ENCODE results near the gene KIAA1549. TPM values are rescaled to one million over a fixed set of nuclear protein-coding genes. Genes with fewer than 3 reads are reported as not detected.
A peak's percentile ranks its signal among the peaks of the same experiment; 100 is the strongest.

The KIAA1549 gene
- total RNA-seq, 2 donors from 2014 or later = 0.93 to 1.7 TPM

GRCh38 chr7:138854115-138854645 lies 127.0 kb downstream of the KIAA1549 start:
- Mint-ChIP-seq H3K9me3 (peaks cover 8 to 9% of the 10 kb centered on the region in 2 donors), H3K4me1 (ENCODE audit: low read depth) (peaks cover 11% of the 10 kb centered on the region), H3K27me3 (ENCODE audit: low read depth) (peaks cover 26% of the 10 kb centered on the region), H3K27ac (no peak overlapping the region), H3K36me3 (ENCODE audit: insufficient read depth in 2 of 2) (peaks cover 3 to 4% of the 10 kb centered on the region in 2 donors), H3K4me3 (no peak overlapping the region)
- ATAC-seq (replicated peaks in 1 of 2) (no peak), DNase-seq (no peak)

GRCh38 chr7:138853448-138853847 lies 127.7 kb downstream of the KIAA1549 start:
- peaks cover 3 to 4% of the 10 kb centered on the region in 2 donors for H3K36me3 Mint-ChIP-seq (ENCODE audit: insufficient read depth in 2 of 2)
- H3K4me3 Mint-ChIP-seq = no peak overlapping the region
- no peak overlapping the region for H3K27ac Mint-ChIP-seq
- peaks cover 6 to 9% of the 10 kb centered on the region in 2 donors for H3K9me3 Mint-ChIP-seq
- ATAC-seq (replicated peaks in 1 of 2) (peak; percentile 57 to 78), DNase-seq (peak in 1 of 2 donors; percentile 10)
- H3K4me1 Mint-ChIP-seq (ENCODE audit: low read depth) = peaks cover 11% of the 10 kb centered on the region
- H3K27me3 Mint-ChIP-seq (ENCODE audit: low read depth) = peaks cover 26% of the 10 kb centered on the region

- Mint-ChIP-seq H3K27ac (no peak overlapping the region), H3K4me1 (ENCODE audit: low read depth) (peaks cover 11% of the 10 kb centered on the region), H3K36me3 (ENCODE audit: insufficient read depth in 2 of 2) (peaks cover 2% of the 10 kb centered on the region in 2 donors), H3K4me3 (no peak overlapping the region), H3K9me3 (peaks cover 4 to 7% of the 10 kb centered on the region in 2 donors), H3K27me3 (ENCODE audit: low read depth) (peaks cover 26% of the 10 kb centered on the region)
- no peak for DNase-seq
- no peak for ATAC-seq (replicated peaks in 1 of 2)
Observed at GRCh38 chr7:138852469-138852868, 128.7 kb downstream of the KIAA1549 start.

GRCh38 chr7:138849701-138850100 lies 131.5 kb downstream of the KIAA1549 start:
- no peak for ATAC-seq (replicated peaks in 1 of 2)
- no peak overlapping the region for H3K4me3 Mint-ChIP-seq
- H3K4me1 Mint-ChIP-seq (ENCODE audit: low read depth) = peaks cover 11% of the 10 kb centered on the region
- H3K27me3 Mint-ChIP-seq (ENCODE audit: low read depth) = peaks cover 11% of the 10 kb centered on the region
- H3K9me3 Mint-ChIP-seq = peaks cover 0 to 2% of the 10 kb centered on the region in 2 donors
- no peak for DNase-seq
- no peaks in the 10 kb centered on the region for H3K36me3 Mint-ChIP-seq (ENCODE audit: insufficient read depth in 2 of 2)
- no peak overlapping the region for H3K27ac Mint-ChIP-seq

GRCh38 chr7:138848056-138848980 lies 132.9 kb downstream of the KIAA1549 start:
- no peak overlapping the region for H3K27ac Mint-ChIP-seq
- H3K4me3 Mint-ChIP-seq = no peak overlapping the region
- H3K9me3 Mint-ChIP-seq = peaks cover 0 to 2% of the 10 kb centered on the region in 2 donors
- peaks cover 8% of the 10 kb centered on the region for H3K27me3 Mint-ChIP-seq (ENCODE audit: low read depth)
- no peaks in the 10 kb centered on the region for H3K36me3 Mint-ChIP-seq (ENCODE audit: insufficient read depth in 2 of 2)
- DNase-seq (no peak), ATAC-seq (replicated peaks in 1 of 2) (no peak)
- H3K4me1 Mint-ChIP-seq (ENCODE audit: low read depth) = peaks cover 5% of the 10 kb centered on the region

- Mint-ChIP-seq H3K27me3 (ENCODE audit: low read depth) (peaks cover 8% of the 10 kb centered on the region), H3K4me3 (no peak overlapping the region), H3K27ac (no peak overlapping the region), H3K36me3 (ENCODE audit: insufficient read depth in 2 of 2) (no peaks in the 10 kb centered on the region), H3K9me3 (peaks cover 0 to 2% of the 10 kb centered on the region in 2 donors), H3K4me1 (ENCODE audit: low read depth) (no peaks in the 10 kb centered on the region)
- ATAC-seq (replicated peaks in 1 of 2) (no peak), DNase-seq (no peak)
Observed at GRCh38 chr7:138845711-138846110, 135.5 kb downstream of the KIAA1549 start.

GRCh38 chr7:138843632-138844580 lies 137.3 kb downstream of the KIAA1549 start:
- Mint-ChIP-seq H3K9me3 (no peaks in the 10 kb centered on the region), H3K4me1 (ENCODE audit: low read depth) (no peaks in the 10 kb centered on the region), H3K4me3 (no peak overlapping the region), H3K27ac (no peak overlapping the region), H3K27me3 (ENCODE audit: low read depth) (no peaks in the 10 kb centered on the region), H3K36me3 (ENCODE audit: insufficient read depth in 2 of 2) (no peaks in the 10 kb centered on the region)
- ATAC-seq (replicated peaks in 1 of 2) = no peak
- no peak for DNase-seq

GRCh38 chr7:138842111-138842510 lies 139.1 kb downstream of the KIAA1549 start:
- Mint-ChIP-seq H3K27me3 (ENCODE audit: low read depth) (no peaks in the 10 kb centered on the region), H3K36me3 (ENCODE audit: insufficient read depth in 2 of 2) (no peaks in the 10 kb centered on the region), H3K27ac (no peak overlapping the region), H3K4me1 (ENCODE audit: low read depth) (no peaks in the 10 kb centered on the region), H3K9me3 (no peaks in the 10 kb centered on the region), H3K4me3 (no peak overlapping the region)
- DNase-seq (no peak), ATAC-seq (replicated peaks in 1 of 2) (no peak)

- Mint-ChIP-seq H3K27me3 (ENCODE audit: low read depth) (peaks cover 14% of the 10 kb centered on the region), H3K36me3 (ENCODE audit: insufficient read depth in 2 of 2) (no peaks in the 10 kb centered on the region), H3K9me3 (no peaks in the 10 kb centered on the region), H3K4me3 (no peak overlapping the region), H3K27ac (no peak overlapping the region), H3K4me1 (ENCODE audit: low read depth) (peaks cover 19% of the 10 kb centered on the region)
- ATAC-seq (replicated peaks in 1 of 2) (no peak), DNase-seq (no peak)
Observed at GRCh38 chr7:138838166-138838565, 143.0 kb downstream of the KIAA1549 start.

GRCh38 chr7:138837627-138838026 lies 143.6 kb downstream of the KIAA1549 start:
- DNase-seq = no peak
- Mint-ChIP-seq H3K36me3 (ENCODE audit: insufficient read depth in 2 of 2) (no peaks in the 10 kb centered on the region), H3K4me3 (no peak overlapping the region), H3K9me3 (no peaks in the 10 kb centered on the region), H3K27me3 (ENCODE audit: low read depth) (peaks cover 18% of the 10 kb centered on the region), H3K4me1 (ENCODE audit: low read depth) (peaks cover 19% of the 10 kb centered on the region), H3K27ac (no peak overlapping the region)
- no peak for ATAC-seq (replicated peaks in 1 of 2)

GRCh38 chr7:138835087-138835486 lies 146.1 kb downstream of the KIAA1549 start:
- Mint-ChIP-seq H3K27me3 (ENCODE audit: low read depth) (peaks cover 23% of the 10 kb centered on the region), H3K4me3 (no peak overlapping the region), H3K9me3 (no peaks in the 10 kb centered on the region), H3K4me1 (ENCODE audit: low read depth) (peaks cover 19% of the 10 kb centered on the region), H3K36me3 (ENCODE audit: insufficient read depth in 2 of 2) (no peaks in the 10 kb centered on the region), H3K27ac (no peak overlapping the region)
- DNase-seq (no peak), ATAC-seq (replicated peaks in 1 of 2) (no peak)

- Mint-ChIP-seq H3K27me3 (ENCODE audit: low read depth) (peaks cover 23% of the 10 kb centered on the region), H3K9me3 (no peaks in the 10 kb centered on the region), H3K4me3 (peak overlapping the region in 1 of 2 donors; percentile 18), H3K4me1 (ENCODE audit: low read depth) (peaks cover 19% of the 10 kb centered on the region), H3K36me3 (ENCODE audit: insufficient read depth in 2 of 2) (no peaks in the 10 kb centered on the region), H3K27ac (no peak overlapping the region)
- peak; percentile 3 to 44 for DNase-seq
- ATAC-seq (replicated peaks in 1 of 2) = peak; percentile 56 to 98
Observed at GRCh38 chr7:138834583-138834982, 146.6 kb downstream of the KIAA1549 start.

GRCh38 chr7:138833596-138833995 lies 147.6 kb downstream of the KIAA1549 start:
- DNase-seq = no peak
- no peak overlapping the region for H3K4me3 Mint-ChIP-seq
- ATAC-seq (replicated peaks in 1 of 2) = no peak
- no peaks in the 10 kb centered on the region for H3K9me3 Mint-ChIP-seq
- H3K27me3 Mint-ChIP-seq (ENCODE audit: low read depth) = peaks cover 23% of the 10 kb centered on the region
- no peaks in the 10 kb centered on the region for H3K36me3 Mint-ChIP-seq (ENCODE audit: insufficient read depth in 2 of 2)
- H3K4me1 Mint-ChIP-seq (ENCODE audit: low read depth) = peaks cover 19% of the 10 kb centered on the region
- no peak overlapping the region for H3K27ac Mint-ChIP-seq

Data from activated T-cell treated with anti-CD3 and anti-CD28 coated beads, Interleukin-2, amount 50 U/mL, for 72 hours (primary cell).